ENCODE measurements around the gene ATG9A.

Gene ATG9A

DNA sequence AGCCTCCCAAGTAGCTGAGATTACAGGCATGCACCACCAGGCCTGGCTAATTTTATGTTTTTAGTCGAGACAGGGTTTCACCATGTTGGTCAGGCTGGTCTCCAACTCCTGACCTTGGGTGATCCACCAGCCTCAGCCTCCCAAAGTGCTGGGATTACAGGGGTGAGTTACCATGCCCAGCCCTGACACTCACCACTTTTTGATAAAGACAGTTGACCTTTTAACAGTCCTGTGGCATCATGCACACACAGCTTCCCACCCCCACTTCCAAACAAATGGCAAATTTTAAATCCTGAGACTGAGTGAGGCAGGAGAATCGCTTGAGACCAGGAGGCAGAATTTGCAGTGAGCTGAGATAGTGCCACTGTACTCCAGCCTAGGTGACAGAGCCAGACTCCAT, 43.6 kb upstream of the ATG9A start:
- DNase-seq (ENCODE audit: insufficient read length, low spot score) (no peak), FAIRE-seq (no peak)

DNA sequence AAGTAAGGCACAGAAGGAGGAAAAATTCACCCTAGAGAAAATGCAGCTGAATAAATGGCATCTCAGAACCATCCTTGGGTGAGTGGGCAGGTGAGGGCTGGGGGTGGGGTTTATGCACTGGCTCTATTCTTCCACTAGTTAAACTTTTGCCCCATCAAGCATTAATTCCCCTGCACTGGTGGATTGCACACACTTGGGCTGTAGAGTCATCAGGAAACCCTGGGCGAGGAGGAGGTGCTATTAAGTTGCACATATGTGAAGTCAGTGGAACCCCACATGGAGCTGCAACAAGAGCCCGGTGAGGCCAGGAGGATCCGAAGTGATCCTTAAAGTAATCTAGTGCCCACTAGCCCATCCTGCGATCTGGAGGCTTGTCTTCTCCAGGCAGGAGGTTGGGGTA, 42.9 kb upstream of the ATG9A start:
- TF ChIP-seq, protein P1, sequence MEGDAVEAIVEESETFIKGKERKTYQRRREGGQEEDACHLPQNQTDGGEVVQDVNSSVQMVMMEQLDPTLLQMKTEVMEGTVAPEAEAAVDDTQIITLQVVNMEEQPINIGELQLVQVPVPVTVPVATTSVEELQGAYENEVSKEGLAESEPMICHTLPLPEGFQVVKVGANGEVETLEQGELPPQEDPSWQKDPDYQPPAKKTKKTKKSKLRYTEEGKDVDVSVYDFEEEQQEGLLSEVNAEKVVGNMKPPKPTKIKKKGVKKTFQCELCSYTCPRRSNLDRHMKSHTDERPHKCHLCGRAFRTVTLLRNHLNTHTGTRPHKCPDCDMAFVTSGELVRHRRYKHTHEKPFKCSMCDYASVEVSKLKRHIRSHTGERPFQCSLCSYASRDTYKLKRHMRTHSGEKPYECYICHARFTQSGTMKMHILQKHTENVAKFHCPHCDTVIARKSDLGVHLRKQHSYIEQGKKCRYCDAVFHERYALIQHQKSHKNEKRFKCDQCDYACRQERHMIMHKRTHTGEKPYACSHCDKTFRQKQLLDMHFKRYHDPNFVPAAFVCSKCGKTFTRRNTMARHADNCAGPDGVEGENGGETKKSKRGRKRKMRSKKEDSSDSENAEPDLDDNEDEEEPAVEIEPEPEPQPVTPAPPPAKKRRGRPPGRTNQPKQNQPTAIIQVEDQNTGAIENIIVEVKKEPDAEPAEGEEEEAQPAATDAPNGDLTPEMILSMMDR (IDR thresholded peaks at IDR 0.05; ENCODE audit: insufficient read depth, missing control alignments) = no peak
- no peak for DNase-seq (ENCODE audit: insufficient read length, low spot score)
- no peak for FAIRE-seq

More for the DNA sequence above, 43.6 kb upstream of the ATG9A start:
- TF ChIP-seq, protein P1 (IDR thresholded peaks at IDR 0.05; ENCODE audit: insufficient read depth, missing control alignments) = no peak

DNA sequence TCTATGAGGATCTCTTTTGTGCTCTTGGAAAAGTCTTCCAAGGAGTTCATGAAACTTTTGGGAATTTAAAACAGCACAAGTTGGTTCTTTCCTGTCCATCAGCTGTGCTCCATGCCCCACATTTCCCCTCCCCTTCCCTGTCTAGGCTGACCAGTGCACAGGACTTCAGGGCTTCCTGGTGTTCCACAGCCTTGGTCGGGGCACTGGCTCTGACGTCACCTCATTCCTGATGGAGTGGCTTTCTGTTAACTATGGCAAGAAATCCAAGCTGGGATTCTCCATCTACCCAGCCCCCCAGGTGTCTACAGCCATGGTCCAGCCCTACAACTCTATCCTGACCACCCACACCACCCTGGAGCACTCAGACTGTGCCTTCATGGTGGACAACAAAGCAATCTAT, 41.6 kb upstream of the ATG9A start:
- no peak for FAIRE-seq
- no peak for DNase-seq (ENCODE audit: insufficient read length, low spot score)
- TF ChIP-seq, protein P1 (IDR thresholded peaks at IDR 0.05; ENCODE audit: insufficient read depth, missing control alignments) = no peak

DNA sequence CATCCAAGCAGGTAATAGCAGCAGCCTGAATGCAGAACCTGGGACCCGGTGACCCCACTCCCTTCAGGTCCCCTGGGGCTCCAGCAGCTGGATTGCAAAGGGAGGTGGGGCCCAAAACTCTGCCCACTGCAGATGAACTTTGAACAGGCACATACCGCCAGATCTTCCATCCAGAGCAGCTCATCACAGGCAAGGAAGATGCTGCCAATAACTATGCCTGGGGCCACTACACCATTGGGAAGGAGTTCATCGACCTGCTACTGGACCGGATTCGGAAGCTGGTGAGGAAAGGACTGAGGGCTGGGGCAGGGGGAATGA, 40.6 kb upstream of the ATG9A start:
- FAIRE-seq = no peak
- TF ChIP-seq, protein P1 (IDR thresholded peaks at IDR 0.05; ENCODE audit: insufficient read depth, missing control alignments) = no peak
- no peak for DNase-seq (ENCODE audit: insufficient read length, low spot score)

DNA sequence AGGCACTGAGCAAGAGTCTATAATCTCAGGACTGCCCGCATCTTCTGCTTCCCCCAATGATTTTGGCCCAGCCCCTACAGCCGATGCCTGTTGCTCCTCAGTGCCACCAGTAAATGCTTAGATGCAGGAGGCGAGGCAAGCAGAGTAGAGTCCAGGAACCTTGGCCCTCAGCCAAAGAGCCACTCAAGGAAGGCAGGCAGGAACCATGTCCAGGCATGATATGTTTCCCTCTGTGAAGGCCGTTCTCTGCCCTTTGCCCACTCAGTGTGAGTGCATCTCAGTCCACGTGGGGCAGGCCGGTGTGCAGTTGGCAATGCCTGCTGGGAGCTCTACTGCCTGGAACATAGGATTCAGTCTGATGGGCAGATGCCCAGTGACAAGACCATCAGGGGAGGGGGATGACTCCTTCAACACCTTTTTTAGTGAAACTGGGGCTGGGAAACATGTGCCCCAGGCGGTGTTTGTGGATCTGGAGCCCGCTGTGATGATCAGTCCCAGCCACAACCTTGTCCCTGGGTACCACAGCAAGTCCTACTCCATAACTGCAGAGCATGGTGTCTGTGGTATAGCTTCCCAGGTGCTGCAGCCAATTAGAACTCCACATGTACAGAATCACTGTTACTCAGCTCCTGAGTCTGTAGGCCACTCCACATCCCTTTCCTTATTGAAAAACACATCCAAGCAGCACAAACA, 40.1 kb upstream of the ATG9A start:
- TF ChIP-seq, protein P1 (IDR thresholded peaks at IDR 0.05; ENCODE audit: insufficient read depth, missing control alignments) = no peak
- no peak for DNase-seq (ENCODE audit: insufficient read length, low spot score)
- no peak for FAIRE-seq

DNA sequence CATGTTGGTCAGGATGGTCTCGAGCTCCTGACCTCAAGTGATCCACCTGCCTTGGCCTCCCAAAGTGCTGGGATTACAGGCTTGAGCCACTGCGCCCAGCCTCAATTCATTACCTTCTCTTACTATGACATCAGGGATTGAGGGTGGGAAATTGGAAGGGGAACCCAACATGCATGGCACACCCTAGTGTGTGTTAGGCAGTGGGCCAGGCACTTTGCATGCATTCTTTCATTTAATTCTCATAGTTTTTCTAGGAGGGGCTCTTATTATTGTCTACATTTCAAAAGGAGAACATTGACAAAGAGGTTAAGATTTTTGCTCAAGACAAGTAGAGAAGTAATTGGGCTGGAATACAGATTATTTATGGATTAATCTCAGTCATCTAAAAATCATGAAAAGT, 38.9 kb upstream of the ATG9A start:
- FAIRE-seq = no peak
- DNase-seq (ENCODE audit: insufficient read length, low spot score) = no peak
- TF ChIP-seq, protein P1 (IDR thresholded peaks at IDR 0.05; ENCODE audit: insufficient read depth, missing control alignments) = no peak

DNA sequence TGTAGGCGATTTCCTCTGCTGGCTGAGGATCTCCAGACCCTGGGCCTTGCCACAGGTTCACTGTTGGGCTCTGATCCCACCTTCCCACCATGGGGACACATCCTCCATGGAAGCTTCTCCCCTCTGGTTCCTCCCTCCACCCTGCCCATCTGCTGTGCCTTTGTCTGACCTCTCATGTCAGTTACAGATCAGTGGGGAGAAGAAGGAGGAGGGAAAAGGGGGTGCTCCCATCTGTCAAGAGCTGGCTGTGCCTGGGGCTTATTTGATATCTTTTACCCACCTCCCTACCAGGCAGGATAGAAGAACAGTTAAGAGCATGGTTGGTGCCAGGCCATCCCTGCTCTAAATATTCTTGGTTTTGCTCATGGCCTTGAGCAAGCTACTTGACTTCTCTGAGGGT, 37.5 kb upstream of the ATG9A start:
- DNase-seq (ENCODE audit: insufficient read length, low spot score) (no peak), FAIRE-seq (no peak)
- TF ChIP-seq, protein P1 (IDR thresholded peaks at IDR 0.05; ENCODE audit: insufficient read depth, missing control alignments) = no peak

All from D721Med (cell line).